Measurements from ENCODE around the gene CCNT1. TPM values are rescaled to one million over a fixed set of nuclear protein-coding genes. Genes with fewer than 3 reads are reported as not detected.
"Not testable (repeated sequence)": the region's sequence is repeated elsewhere in the genome, so short reads cannot be mapped to it uniquely, and the experiment has no call there.

CCNT1 gene
- total and polyA plus RNA-seq, 10 donors, result 4.0 to 53.4 (median 37.4) TPM

DNA sequence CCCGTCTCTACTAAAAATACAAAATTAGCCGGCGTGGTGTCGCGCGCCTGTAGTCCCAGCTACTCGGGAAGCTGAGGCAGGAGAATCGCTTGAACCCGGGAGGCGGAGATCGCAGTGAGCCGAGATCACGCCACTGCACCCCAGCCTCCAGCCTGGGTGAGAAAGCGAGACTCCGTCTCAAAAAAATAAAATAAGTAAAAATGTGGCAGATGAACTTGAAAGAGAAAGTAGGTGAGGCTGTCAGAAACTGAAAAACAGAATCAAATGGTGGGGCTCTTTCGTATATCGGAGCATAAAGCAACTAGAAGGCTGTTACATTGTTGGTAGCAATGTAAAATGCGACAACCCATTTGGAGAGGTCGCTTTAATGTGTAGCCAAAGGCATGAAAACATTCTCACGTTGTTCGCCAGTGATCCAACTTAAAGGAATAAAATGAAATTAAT lies 767 bp upstream of the CCNT1 start:
- intact Hi-C loops (cut with DNase I; ENCODE audit: low total_unique reads), result no loop called here
- TF ChIP-seq POLR2A (IDR thresholded peaks at IDR 0.05) (no peak), POLR2AphosphoS5 (IDR thresholded peaks at IDR 0.05) (no peak)
- TF ChIP-seq, protein P1, sequence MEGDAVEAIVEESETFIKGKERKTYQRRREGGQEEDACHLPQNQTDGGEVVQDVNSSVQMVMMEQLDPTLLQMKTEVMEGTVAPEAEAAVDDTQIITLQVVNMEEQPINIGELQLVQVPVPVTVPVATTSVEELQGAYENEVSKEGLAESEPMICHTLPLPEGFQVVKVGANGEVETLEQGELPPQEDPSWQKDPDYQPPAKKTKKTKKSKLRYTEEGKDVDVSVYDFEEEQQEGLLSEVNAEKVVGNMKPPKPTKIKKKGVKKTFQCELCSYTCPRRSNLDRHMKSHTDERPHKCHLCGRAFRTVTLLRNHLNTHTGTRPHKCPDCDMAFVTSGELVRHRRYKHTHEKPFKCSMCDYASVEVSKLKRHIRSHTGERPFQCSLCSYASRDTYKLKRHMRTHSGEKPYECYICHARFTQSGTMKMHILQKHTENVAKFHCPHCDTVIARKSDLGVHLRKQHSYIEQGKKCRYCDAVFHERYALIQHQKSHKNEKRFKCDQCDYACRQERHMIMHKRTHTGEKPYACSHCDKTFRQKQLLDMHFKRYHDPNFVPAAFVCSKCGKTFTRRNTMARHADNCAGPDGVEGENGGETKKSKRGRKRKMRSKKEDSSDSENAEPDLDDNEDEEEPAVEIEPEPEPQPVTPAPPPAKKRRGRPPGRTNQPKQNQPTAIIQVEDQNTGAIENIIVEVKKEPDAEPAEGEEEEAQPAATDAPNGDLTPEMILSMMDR (IDR thresholded peaks at IDR 0.05 in 8 of 11, conservative IDR thresholded peaks at IDR 0.05 in 3 of 11), result no peak
- H3K27ac ChIP-seq, result peak overlapping the region; percentile 92 to 98 (median 98)
- DNase-seq, result no peak
- peak overlapping the region; percentile 27 to 78 (median 70) for H3K4me3 ChIP-seq
- H3K9me3 ChIP-seq, result peaks cover 0 to 29% (median 24%) of the 10 kb centered on the region in 8 donors
- WGBS, 5 donors, result 10 to 12% (median 11%) methylated on average over 21 of the region's 21 CpGs
- peaks cover 0 to 27% (median 16%) of the 10 kb centered on the region in 6 donors for H3K36me3 ChIP-seq
- H3K27me3 ChIP-seq (replicated peaks in 1 of 7), result no peaks in the 10 kb centered on the region
- peaks cover 29 to 48% (median 41%) of the 10 kb centered on the region in 6 donors for H3K4me1 ChIP-seq

DNA sequence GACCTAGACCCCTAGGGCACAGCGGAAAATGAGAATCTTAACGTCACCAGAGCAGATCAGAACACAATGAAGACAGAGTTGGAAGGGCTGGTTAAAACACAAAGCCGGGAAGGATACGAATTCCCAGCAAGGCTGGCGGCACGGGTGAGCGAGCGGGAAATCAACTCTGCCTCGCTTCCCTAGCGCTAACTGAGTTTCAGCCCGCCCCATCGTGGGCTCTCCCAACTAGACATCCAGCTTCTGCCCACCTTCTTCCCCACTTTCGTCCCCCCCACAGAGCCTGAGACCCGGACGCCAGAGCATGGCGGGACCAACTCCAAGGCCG lies 377 bp downstream of the CCNT1 start:
- H3K4me3 ChIP-seq, result peak overlapping the region; percentile 64 to 78 (median 70)
- H3K4me1 ChIP-seq, result peaks cover 29 to 59% (median 51%) of the 10 kb centered on the region in 6 donors
- peak overlapping the region; percentile 92 to 98 (median 98) for H3K27ac ChIP-seq
- 0 to 1% (median 0%) methylated on average over 13 to 17 of the region's 17 CpGs for WGBS, 5 donors
- DNase-seq, result no peak
- no peak for TF ChIP-seq POLR2AphosphoS5 (IDR thresholded peaks at IDR 0.05)
- TF ChIP-seq POLR2A (IDR thresholded peaks at IDR 0.05), result no peak
- TF ChIP-seq, protein P1 (IDR thresholded peaks at IDR 0.05 in 8 of 11, conservative IDR thresholded peaks at IDR 0.05 in 3 of 11), result no peak
- H3K27me3 ChIP-seq (replicated peaks in 1 of 7), result no peaks in the 10 kb centered on the region
- peaks cover 0 to 22% (median 17%) of the 10 kb centered on the region in 8 donors for H3K9me3 ChIP-seq
- intact Hi-C loops (cut with DNase I; ENCODE audit: low total_unique reads), result no loop called here
- H3K36me3 ChIP-seq, result peaks cover 0 to 39% (median 27%) of the 10 kb centered on the region in 6 donors

DNA sequence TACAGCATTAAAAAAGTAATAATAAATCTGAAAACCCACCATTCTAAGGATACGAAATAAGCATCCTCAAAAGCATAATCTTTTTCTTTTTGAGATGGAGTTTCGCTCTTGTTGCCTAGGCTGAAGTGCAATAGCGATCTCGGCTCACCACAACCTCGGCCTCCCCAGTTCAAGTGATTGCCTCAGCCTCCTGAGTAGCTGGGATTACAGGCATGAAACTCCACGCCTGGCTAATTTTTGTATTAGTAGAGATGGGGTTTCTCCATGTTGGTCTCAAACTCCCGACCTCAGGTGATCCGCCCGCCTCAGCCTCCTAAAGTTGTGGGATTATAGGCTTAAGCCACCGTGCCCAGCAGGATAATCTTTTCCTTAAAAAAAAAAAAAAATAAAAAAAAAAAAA lies 4.3 kb downstream of the CCNT1 start:
- Histone ChIP-seq H3K4me1 (peaks cover 38 to 92% (median 78%) of the 10 kb centered on the region in 6 donors), H3K27ac (no peak overlapping the region), H3K4me3 (no peak overlapping the region), H3K9me3 (no peaks in the 10 kb centered on the region), H3K27me3 (replicated peaks in 1 of 7) (no peaks in the 10 kb centered on the region), H3K36me3 (peaks cover 0 to 78% (median 45%) of the 10 kb centered on the region in 6 donors)
- intact Hi-C loops (cut with DNase I; ENCODE audit: low total_unique reads), result no loop called here
- TF ChIP-seq POLR2AphosphoS5 (IDR thresholded peaks at IDR 0.05) (no peak), POLR2A (IDR thresholded peaks at IDR 0.05) (no peak)
- TF ChIP-seq, protein P1 (IDR thresholded peaks at IDR 0.05 in 8 of 11, conservative IDR thresholded peaks at IDR 0.05 in 3 of 11), result no peak
- 94 to 99% (median 95%) methylated on average over 10 of the region's 10 CpGs for WGBS, 5 donors
- DNase-seq, result no peak

DNA sequence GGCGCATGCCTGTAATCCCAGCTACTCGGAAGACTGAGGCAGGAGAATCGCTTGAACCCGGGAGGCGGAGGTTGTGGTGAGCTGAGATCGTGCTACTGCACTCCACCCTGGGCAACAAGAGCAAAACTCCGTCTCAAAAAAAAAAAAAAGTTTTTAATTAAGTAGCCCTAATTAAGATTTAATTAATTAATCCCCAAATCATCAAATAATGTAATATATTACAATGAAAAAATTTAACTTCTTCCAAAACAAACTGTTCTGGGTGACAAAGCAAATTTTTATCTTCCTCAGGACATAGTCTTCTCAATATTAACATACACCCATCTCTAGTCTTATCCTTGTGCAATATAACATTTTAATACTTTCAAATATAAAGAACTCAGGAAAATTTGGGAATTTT lies 17.7 kb downstream of the CCNT1 start:
- H3K4me3 ChIP-seq; H3K27me3 ChIP-seq (replicated peaks in 1 of 7); intact Hi-C loops (cut with DNase I; ENCODE audit: low total_unique reads); DNase-seq; H3K27ac ChIP-seq; H3K9me3 ChIP-seq: not testable (repeated sequence)
- WGBS, 5 donors, result 95 to 99% (median 96%) methylated on average over 7 of the region's 7 CpGs
- H3K36me3 ChIP-seq, result peaks cover 5 to 100% (median 82%) of the 10 kb centered on the region in 6 donors
- peaks cover 0 to 38% (median 1%) of the 10 kb centered on the region in 6 donors for H3K4me1 ChIP-seq

DNA sequence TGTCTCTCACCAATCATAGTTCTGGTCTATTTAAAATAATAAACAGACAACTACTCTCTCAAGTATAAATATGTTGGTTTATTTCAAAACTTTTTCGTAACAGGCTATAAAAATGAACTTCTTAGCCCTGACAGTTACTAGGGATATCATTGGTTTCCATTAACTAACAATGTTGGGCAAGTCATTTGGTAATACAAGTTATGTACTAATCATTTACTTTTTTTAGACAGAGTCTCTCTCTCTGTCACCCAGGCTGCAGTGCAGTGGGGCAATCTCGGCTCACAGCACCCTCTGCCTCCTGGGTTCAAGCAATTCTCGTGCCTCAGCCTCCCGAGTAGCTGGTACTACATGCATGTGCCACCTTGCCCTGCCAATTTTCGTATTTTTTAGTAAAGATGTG lies 19.9 kb downstream of the CCNT1 start:
- Histone ChIP-seq H3K27ac (no peak overlapping the region), H3K9me3 (no peaks in the 10 kb centered on the region), H3K27me3 (replicated peaks in 1 of 7) (no peaks in the 10 kb centered on the region), H3K4me1 (peaks cover 0 to 36% (median 4%) of the 10 kb centered on the region in 6 donors), H3K36me3 (peaks cover 8 to 100% (median 77%) of the 10 kb centered on the region in 6 donors), H3K4me3 (no peak overlapping the region)
- no peak for DNase-seq
- WGBS, 5 donors, result 66 to 89% (median 85%) methylated on average over 5 of the region's 5 CpGs
- TF ChIP-seq, protein P1 (IDR thresholded peaks at IDR 0.05 in 8 of 11, conservative IDR thresholded peaks at IDR 0.05 in 3 of 11), result no peak
- TF ChIP-seq POLR2A (IDR thresholded peaks at IDR 0.05), result no peak
- no peak for TF ChIP-seq POLR2AphosphoS5 (IDR thresholded peaks at IDR 0.05)
- intact Hi-C loops (cut with DNase I; ENCODE audit: low total_unique reads), result no loop called here

Data from spleen (tissue), 11 donors.